ENCODE results near the gene LGALS7B. TPM values are rescaled to one million over a fixed set of nuclear protein-coding genes. Genes with fewer than 3 reads are reported as not detected.

The LGALS7B gene
- total and polyA plus RNA-seq, 2 of the 4 experiments (the other 2 are of a cell fraction) = not detected

DNA sequence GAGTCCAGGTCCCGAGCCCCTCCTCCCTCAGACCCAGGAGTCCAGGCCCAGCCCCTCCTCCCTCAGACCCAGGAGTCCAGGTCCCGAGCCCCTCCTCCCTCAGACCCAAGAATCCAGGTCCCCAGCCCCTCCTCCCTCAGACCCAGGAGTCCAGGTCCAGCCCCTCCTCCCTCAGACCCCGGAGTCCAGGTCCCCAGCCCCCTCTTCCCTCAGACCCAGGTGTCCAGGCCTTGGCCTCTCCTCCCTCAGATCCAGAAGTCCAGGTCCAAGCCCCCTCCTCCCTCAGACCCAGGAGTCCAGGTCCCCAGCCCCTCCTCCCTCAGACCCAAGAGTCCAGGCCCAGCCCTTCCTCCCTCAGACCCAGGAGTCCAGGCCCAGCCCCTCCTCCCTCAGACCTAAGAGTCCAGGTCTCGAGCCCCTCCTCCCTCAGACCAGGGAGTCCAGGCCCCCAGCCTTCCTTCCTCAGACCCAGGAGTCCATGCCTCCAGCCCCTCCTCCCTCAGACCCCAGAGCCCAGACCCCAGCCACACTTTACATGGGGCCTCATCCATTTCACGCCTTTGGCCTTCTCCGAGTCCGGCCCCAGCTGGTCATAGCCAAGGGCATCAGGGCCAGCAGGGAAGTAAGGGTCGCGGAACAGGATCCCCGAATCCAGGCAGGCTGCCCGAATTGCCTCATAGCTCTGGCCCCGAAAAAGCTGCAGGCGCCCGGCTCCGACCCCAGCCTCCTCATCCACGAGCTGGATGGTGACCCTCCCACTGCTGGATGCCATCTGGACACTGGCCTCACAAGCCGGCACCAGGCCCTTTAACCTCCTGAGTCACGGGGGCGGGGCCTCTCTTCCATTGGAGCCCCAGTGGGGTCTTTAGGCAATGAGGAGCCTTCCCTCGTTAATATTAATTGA, 45.4 kb upstream of the LGALS7B start:
- no peaks in the 10 kb centered on the region; the same call in 1 of the 2 replicates for H3K27me3 ChIP-seq (ENCODE audit: control insufficient read depth, insufficient read depth, low read length)
- H3K4me1 ChIP-seq (ENCODE audit: control insufficient read depth, insufficient read depth, low read length) = no peaks in the 10 kb centered on the region
- H3K18ac ChIP-seq (ENCODE audit: low read depth, low read length) = no peak overlapping the region
- TF ChIP-seq MAFK (IDR thresholded peaks at IDR 0.05; ENCODE audit: low read depth, low read length) (no peak), RCOR1 (IDR thresholded peaks at IDR 0.05; ENCODE audit: insufficient replicate concordance, low read length) (no peak), RFX5 (IDR thresholded peaks at IDR 0.05; ENCODE audit: low read depth, low read length) (no peak), NFE2L2 (IDR thresholded peaks at IDR 0.05; ENCODE audit: low read depth, low read length) (no peak), RAD21 (IDR thresholded peaks at IDR 0.05; ENCODE audit: low read length) (no peak), BHLHE40 (IDR thresholded peaks at IDR 0.05; ENCODE audit: low read depth, low read length) (no peak), CTCF (conservative IDR thresholded peaks at IDR 0.05; ENCODE audit: low read depth, low read length) (no peak), SMC3 (IDR thresholded peaks at IDR 0.05; ENCODE audit: low read depth, low read length) (no peak), MAZ (IDR thresholded peaks at IDR 0.05; ENCODE audit: borderline replicate concordance, low read depth, low read length) (no peak), ELK1 (IDR thresholded peaks at IDR 0.05; ENCODE audit: borderline replicate concordance, low read depth, low read length) (no peak), FOS (IDR thresholded peaks at IDR 0.05; ENCODE audit: low read depth, low read length) (no peak), CHD1 (IDR thresholded peaks at IDR 0.05; ENCODE audit: low read depth, low read length) (no peak)
- TF ChIP-seq, protein P1, sequence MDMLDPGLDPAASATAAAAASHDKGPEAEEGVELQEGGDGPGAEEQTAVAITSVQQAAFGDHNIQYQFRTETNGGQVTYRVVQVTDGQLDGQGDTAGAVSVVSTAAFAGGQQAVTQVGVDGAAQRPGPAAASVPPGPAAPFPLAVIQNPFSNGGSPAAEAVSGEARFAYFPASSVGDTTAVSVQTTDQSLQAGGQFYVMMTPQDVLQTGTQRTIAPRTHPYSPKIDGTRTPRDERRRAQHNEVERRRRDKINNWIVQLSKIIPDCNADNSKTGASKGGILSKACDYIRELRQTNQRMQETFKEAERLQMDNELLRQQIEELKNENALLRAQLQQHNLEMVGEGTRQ (IDR thresholded peaks at IDR 0.05; ENCODE audit: low read depth, low read length) = no peak
- no peak overlapping the region for H3K14ac ChIP-seq (replicated peaks; ENCODE audit: low read depth, low read length)
- no peak overlapping the region for H2BK5ac ChIP-seq (ENCODE audit: low read depth, low read length, poor library complexity, severe bottlenecking)
- H2BK15ac ChIP-seq (ENCODE audit: low read depth, low read length) = no peak overlapping the region
- no peaks in the 10 kb centered on the region for H3K36me3 ChIP-seq (ENCODE audit: control insufficient read depth, insufficient read depth, low read length)
- no peak overlapping the region for H2BK120ac ChIP-seq (ENCODE audit: low read depth, low read length)
- H4K5ac ChIP-seq (ENCODE audit: low read depth, low read length) = no peak overlapping the region
- BruUV-seq (replicated peaks) = no TSS peak
- H3K9me1 ChIP-seq (ENCODE audit: insufficient read depth, low read length) = no peaks in the 10 kb centered on the region
- H2BK20ac ChIP-seq (ENCODE audit: low read depth, low read length) = no peak overlapping the region
- ChIA-PET CTCF (no interaction called here), POLR2A (ENCODE audit: unreplicated experiment) (interaction anchor here (0.6 kb wide), 1 partner anchor 11 kb away, joined by 3 read pairs; no protein-coding TSS in a partner anchor)
- no peaks in the 10 kb centered on the region for H3K79me1 ChIP-seq (ENCODE audit: low read depth in 1 of 2, low read length in 2 of 2)
- H2AK5ac ChIP-seq (ENCODE audit: low read depth, low read length) = no peak overlapping the region
- dilution Hi-C loops (cut with HindIII; ENCODE audit: low sequenced_read_pairs, unreplicated experiment) = no loop called here
- no peak overlapping the region for H3K4ac ChIP-seq (ENCODE audit: low read depth, low read length)
- no peaks in the 10 kb centered on the region for H3K9me3 ChIP-seq (ENCODE audit: control insufficient read depth, insufficient read depth, low read length)
- no peak overlapping the region for H2AK9ac ChIP-seq (replicated peaks; ENCODE audit: low read depth, low read length, poor library complexity)
- 71% methylated on average over 10 of the region's 20 CpGs; no CpG with 5 or more reads in 1 of the 2 experiments for WGBS, 2 experiments (ENCODE audit: extremely low coverage in 2 of 2, insufficient read length in 1 of 2)
- H2AFZ ChIP-seq (replicated peaks; ENCODE audit: low read length, poor library complexity) = no peak overlapping the region
- H3K9ac ChIP-seq (ENCODE audit: low read depth, low read length) = no peak overlapping the region
- DNase-seq = no peak
- intact Hi-C loops (cut with micrococcal nuclease) = no loop called here
- no peak for ATAC-seq (ENCODE audit: low read depth)
- no peaks in the 10 kb centered on the region for H4K20me1 ChIP-seq (ENCODE audit: insufficient read depth, low read length)
- H3K23ac ChIP-seq (ENCODE audit: low read depth, low read length) = no peak overlapping the region
- no peak overlapping the region for H3K4me3 ChIP-seq (ENCODE audit: insufficient read depth, low read depth, low read length)
- H3K27ac ChIP-seq (ENCODE audit: insufficient read depth, low read length) = no peak overlapping the region
- in situ Hi-C loops (cut with MboI; ENCODE audit: low sequenced_read_pairs) = loop anchor here (25.0 kb wide), 1 partner anchor 169 kb away; the partner anchor contains the start of gene CCER2
- no peak overlapping the region for H4K8ac ChIP-seq (ENCODE audit: low read depth in 2 of 2, low read length in 2 of 2)
- H4K91ac ChIP-seq (ENCODE audit: insufficient read depth, low read depth, low read length) = no peak overlapping the region
- no peak overlapping the region for H3K56ac ChIP-seq (ENCODE audit: extremely low read depth, insufficient read depth, low read length)
- no peak overlapping the region for H3K4me2 ChIP-seq (ENCODE audit: low read depth, low read length)
